ENCODE measurements around the gene CGB3.
A peak's percentile ranks its signal among the peaks of the same experiment; 100 is the strongest.

Gene CGB3

DNA sequence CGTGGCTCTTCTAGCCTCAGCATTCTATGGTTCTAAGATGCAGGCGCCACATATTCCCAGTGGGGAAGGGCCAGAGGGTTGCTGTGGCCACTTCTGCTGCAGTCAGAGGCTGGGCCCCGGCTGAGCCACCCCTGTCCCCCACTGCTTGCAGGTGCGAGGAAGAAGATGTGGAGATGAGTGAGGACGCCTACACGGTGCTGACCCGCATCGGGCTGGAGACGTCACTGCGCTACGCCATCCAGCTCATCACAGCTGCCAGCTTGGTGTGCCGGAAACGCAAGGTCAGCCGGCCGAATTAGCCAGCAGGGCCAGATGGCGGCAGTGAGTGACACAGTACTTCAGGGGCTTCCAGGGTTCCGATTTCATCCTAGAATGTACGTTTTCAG lies 9.3 kb downstream of the CGB3 start:
- DNase-seq, result no peak

DNA sequence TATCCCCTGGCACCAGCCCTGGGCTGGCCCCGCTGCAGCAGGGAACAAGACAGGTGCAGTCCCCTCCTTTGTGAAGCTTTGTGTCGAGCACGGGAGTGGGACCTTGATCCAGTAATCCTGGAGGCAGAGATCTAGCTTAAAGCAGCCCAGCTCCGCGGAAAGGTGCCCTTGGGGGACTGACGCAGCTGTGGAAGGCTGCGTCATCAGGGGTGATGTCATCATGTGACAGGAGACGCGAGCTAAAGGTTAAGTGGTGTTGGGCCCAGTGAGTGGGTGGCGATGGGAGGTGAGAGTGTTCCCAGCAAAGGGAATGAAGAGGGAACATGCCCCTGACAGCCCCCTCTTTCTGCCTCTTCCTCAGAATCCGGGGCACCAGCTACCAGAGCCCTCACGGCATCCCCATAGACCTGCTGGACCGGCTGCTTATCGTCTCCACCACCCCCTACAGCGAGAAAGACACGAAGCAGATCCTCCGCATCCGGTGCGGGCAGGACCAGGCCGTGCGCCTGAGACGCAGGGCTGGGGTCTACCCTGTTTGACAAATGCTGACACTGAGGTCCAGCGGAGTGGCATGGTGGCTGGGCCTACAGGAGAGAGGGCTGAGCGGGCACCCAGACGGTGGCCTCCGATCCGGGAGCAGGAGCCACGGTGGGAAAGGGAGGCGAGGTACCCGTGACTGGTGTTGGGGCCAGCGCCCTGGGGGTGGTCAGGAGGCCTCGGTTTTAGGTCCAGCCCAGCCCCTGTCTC lies 9.8 kb downstream of the CGB3 start:
- no peak for DNase-seq

DNA sequence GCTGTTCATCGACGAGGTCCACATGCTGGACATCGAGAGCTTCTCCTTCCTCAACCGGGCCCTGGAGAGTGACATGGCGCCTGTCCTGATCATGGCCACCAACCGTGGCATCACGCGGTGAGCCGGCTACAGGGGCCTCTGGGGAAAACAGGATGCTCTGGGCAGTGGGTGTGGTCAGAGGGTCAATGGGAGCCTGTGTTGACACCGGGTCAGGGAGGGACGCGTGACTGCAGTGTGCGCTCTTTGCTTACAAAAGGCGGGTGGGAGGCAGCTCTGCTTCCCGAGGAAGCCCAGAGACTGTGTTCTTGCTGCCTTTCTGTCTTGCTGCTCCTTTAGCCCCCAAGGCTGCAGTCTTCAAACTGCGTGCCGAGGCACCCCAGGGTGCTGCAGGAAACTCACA lies 12.9 kb downstream of the CGB3 start:
- DNase-seq, result no peak

DNA sequence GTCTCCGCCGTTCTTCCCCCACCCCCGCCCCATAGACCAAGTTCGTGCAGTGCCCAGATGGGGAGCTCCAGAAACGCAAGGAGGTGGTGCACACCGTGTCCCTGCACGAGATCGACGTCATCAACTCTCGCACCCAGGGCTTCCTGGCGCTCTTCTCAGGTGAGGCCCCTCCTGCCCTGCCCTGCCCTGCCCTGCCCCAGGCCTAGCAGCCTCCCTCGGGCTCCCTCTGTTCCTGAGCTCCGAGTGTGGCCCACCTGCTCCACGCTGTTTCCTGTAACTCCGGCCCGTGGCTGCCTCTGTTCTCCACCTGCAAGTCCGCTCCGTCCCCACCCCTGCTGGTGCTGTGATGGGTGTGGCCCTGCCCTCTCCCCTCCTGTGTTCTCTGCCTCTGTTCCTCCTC lies 13.7 kb downstream of the CGB3 start:
- DNase-seq, result no peak

DNA sequence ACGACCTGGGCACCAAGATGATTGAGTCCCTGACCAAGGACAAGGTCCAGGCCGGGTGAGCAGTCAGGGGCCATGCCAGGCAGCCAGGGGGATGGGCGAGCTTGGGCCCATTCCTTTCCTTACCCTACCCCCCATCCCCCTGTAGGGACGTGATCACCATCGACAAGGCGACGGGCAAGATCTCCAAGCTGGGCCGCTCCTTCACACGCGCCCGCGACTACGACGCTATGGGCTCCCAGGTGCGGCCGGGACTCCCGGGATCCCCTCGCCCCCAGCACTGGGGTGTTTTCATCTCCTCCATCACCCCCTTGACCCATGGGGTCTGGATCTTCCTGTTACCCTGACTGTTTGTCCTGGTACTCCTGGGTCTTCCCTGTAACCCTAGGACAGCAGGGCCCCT lies 14.3 kb downstream of the CGB3 start:
- no peak for DNase-seq

DNA sequence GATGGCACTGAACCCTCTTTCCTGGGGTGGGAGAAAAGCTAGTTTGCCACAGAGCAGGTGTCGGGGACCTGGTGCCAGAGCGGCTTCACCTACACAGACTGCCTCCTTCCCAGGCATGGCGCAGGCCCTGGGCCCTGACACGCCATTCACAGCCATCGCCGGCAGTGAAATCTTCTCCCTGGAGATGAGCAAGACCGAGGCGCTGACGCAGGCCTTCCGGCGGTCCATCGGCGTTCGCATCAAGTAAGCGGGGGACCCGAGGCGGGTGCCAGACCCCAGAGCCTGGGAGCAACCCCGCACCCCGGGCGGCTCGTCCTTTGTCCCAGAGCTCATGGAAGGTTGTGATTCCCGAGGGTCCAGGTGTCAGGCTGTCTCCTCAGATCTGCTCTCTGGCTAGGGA lies 17.2 kb downstream of the CGB3 start:
- no peak for DNase-seq

DNA sequence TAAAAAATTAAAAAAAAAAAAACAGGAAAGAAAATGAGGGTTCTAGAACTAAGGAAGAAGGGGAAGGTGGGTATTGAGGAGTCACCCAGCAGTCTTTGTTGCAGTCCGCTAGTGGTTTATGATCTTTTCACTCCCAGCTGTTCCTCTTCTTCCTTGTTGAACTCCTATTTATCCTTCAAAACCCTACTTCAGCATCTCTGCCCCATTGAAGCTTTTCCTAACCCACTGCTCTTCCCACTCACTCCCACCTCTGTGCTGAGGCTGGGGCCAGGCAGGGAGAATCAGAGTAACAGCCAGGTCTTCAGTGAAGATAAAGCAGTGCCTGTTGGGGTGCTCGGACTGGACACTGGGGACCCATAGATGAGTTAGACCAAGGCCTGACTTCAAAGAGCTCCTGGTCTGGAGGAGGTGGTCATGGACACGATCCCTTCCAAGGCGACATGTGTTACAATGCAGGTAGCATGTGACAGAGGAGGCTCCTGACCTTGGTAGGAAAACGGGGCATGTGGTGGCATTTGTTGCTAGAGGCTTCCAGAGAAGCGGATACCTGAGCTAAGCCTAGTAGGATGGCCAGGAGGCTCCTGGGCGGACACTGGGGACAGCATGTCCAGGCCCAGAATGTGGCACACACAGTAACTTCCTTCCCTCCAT lies 19.0 kb downstream of the CGB3 start:
- DNase-seq, result no peak

DNA sequence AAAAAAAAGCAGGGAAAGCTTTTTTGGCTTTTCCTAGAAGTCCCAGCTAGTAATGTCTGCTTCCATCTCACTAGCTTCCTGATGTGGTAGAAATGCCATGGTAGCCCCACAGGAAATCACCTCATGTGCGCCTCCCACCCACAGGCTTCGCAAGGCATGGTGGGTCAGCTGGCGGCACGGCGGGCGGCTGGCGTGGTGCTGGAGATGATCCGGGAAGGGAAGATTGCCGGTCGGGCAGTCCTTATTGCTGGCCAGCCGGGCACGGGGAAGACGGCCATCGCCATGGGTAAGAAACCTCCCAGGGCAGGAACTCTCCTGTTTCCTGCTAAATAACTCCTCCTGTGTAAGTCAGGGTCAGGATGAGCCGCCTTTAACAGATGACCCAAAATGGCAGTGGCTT lies 20.0 kb downstream of the CGB3 start:
- DNase-seq, result no peak

DNA sequence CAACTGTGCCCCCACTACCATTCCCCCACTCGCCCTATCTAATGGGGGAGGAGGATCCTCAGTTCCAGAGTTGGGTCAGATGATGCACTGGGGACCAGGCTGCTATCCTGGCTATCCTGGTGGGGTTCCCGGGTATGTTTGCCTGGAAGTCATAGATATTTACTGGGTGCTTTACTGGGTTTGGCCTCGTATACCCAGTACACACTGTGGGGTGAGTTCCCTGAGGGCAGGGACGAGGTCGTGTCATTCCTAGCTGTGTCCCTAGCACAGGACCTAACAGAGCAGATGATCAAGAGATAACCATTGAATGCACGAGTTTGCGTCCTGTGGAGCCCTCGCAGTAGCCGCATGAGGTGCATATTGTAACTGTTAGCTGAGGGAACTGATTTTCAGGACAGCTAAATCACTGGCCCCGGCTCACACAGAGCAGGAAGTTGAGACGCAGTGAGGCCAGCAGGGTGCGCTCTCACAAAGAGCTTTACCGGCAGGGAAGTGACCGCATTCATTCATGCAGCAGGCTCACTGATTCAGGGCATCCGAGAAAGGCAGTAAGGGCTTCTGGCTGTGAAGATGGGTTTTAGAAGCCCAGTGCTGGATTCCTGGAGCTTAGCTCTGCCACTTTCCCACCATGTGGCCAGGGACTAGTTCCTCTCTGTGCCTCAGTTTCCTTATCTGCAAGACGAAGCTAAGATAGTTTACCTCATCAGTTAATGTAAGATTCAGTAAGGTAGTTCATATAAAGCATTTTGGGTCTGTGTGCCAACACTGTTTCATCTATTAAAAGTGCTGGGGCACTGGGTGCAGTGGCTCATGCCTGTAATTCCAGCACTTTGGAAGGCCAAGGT lies 24.4 kb downstream of the CGB3 start:
- no peak for DNase-seq

DNA sequence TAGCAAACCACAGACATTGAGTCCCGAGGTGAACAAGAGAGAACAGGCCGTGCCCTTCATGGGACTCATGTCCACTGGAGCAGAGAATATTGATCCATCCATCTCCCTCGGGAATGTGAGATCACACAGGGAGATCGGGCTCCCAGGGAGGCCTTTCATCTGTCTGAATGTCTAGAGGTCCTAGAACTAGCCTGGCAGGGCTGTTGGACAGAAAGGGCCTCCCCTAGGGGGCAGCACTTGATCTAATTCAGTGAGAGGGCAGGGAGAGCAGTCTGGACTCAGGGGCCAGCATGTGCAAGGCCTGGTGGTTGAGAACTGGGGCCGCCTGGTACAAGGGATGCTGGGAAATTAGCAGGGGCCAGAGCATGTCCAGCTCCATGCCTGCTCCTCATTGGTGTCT lies 26.2 kb downstream of the CGB3 start:
- DNase-seq, result no peak

DNA sequence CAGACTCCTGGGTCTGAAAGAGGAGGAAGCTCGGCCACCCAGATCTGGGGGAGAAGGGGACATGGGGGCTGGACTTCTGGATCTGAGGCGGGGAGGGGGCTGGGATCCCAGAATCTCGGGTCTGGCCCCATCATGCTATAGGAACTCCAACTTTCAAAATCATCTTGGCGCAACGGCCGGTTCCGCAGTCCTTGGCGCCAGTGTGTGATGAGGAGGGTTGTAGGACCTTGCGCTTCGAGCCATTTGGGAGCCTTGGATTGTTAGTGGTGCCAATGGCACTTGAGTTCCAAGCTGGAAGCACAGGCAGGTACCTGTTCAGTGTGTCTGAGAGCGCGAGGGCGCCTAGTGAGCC lies 30.1 kb downstream of the CGB3 start:
- DNase-seq, result no peak

DNA sequence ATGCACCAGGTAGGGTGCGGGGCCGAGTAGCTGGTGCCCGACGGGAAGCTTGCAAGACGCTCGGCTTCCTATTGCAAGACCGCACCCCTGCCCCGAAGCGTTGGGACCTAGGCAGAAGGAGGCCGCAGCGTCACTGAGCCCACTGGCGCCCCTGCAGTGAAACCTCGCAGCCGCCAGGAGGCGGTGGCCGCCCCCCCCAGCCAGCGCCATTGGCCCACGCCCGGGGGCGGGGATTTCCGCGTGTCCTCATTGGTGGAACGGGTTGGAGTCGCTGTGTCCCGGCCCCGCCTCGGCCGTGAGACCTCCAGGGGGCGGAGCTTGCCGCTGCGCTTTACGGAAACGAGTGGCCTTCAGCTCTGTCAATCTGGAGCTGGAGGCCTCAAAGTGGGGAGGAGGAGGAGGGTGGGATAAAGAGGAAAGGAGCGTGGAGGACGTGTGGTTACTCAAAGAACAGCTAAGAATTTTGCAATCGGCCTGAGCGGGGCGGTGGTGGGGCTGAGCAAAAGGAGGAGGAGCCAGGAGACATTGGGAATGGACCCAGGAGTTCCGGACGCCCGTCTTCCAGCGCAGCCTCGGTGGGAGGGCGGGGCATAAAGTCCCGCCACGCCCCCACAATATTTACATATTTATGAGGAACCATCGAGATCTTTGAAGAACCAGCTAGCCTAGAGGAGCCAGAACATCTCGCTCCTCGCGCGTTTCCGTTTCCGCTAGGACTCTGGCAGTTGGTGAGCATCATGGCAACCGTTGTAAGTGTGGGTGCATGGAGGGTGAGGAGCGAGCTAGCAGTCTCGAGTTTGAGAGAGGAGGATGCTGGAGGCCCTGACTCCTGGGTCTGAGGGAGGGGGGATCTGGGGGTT lies 30.7 kb downstream of the CGB3 start, which contains the start of the genes GYS1 and RUVBL2:
TSS of gene GYS1 (minus strand) at position 135 of the 860 bp plus-strand sequence. CDS start 197 bp downstream, outside the sequence.
TSS of gene RUVBL2 (plus strand) at position 713 of the 860 bp plus-strand sequence. CDS start at position 738, 25 bp downstream.
- DNase-seq, result peak; percentile 99

DNA sequence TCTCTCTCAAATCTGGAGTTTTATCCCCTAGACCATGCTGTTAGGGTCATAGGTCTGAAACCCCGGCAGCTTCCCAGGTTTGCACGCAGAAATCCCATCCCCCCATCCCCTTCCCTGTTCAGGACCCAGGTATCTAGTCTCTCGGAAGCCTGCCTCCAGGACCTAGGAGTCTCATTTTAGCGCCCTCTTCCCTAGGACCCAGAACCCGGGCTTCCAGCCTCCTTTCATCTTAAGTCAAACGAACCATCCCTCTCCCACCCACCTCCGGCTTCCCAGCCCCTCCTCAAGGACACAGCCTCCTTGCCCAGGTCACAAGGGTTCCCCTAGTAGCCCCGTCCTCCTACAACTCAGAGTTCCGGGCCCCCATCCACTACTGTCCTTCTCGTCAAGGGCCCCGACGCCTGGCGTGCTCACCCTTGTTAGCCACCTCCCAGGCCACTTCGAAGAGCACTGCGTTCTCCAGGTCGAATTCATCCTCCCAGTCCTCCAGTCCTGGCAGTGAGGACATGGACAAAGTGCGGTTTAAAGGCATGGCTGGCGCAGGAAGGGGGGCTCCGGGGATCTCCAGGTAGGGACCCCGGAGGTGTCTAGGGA lies 31.5 kb downstream of the CGB3 start:
- DNase-seq, result no peak

DNA sequence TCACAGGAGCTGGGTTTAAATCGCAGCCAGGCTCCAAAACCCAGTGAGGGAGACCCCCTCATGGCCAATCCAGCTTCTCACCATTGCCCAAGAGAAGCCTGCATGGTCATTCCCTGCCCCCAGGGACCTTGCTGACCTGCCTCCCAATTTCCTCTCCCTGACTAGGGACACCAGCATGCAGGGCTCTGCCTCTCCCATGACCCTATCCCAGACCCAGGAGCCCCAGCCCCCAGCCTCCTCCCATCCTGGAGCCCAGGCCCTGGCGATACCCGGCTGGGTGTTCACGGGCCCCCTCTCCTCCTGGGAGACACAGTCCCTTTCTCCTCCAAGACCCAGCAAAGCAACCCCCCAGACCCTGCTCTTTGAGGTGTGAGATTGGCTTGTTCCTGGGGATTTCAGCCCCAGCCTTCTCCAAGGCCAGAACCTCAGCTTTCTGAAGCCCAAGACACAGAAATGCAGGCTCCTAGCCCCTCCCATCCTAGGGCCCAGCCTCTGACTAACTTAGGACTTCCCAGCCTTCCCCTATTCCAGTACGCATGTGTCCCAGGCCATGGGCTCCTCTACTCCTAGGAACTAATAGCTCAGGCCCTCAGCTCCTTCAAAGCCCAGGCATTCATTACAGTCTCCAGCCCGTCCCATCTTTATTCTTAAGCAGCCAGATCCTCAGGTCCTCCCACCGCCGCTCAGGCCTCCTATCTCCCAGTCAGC lies 32.1 kb downstream of the CGB3 start:
- DNase-seq, result no peak

DNA sequence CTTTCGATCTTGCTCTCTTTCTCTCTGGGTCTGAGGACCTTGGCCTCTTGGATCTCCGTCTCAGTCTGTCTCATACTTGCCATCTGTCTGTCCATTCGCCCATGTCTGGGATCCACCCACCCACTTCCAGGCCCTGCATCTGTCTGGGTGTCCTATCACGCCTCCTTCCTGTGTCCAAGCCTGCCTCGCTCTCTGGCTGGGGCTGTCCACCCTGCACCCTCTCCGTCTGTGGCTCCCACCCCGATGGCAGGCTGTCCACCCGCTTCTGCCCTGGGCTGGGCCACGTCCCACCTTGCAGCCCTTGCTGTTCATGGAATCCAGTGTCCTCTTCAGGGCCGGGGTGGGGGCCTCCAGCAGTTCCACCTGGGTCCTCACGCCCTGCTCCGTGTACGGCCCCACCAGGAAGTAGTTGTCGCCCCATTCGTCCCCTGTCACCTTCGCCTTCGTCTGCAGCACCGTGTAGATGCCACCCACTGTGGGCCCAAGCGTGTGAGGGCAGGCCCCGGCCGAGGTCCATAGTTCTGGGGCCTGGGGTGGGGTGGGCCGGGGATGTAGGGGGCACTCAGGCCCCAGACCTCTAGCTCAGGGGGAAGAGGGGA lies 33.0 kb downstream of the CGB3 start:
- no peak for DNase-seq

DNA sequence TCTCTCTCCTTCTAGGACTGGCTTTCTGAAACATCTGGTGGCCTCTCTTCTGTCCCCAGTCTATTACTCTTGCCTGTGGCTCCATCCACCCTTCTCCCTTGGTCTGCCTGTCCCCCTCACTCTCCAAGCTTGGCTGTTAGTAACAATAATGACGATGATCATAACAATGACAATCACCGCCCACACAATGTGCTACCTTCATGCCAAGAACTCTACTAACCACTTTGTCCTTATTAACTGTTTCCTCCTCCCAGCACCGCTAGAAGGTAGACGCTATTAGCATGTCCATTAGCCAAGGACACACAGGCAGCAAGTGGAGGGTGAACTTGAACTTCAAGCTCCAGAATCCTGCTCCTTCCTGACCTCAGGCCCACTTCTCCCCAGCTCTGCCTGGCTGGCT lies 33.7 kb downstream of the CGB3 start:
- no peak for DNase-seq

DNA sequence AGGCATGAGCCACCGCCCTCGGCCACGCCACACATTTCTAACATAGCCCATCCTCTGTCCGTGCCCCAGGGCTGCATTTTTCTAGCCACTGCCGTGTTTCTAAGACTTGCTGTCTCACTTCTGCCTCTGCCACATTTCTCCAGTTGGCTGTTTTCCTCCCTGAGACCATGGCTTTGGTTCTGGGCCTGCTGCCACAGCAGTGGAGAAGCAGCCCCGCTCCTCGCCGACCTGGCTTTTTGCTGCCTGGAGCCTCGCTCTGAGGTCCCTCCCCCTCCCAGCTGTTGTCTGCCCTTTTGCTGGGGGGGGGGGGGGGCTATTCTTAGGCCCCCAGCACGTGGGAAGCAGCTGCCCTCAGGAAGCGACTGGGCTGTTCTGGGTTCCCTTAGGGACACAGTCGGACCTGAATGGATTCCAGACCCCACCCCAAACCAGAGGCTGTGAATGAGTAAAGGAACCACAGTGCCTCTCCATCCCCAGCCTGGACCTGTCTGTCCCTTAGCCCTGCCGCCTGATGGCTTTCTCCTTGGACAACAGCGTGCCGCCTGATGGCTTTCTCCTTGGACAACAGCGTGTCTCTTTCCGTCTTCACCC lies 34.3 kb downstream of the CGB3 start:
- no peak for DNase-seq

DNA sequence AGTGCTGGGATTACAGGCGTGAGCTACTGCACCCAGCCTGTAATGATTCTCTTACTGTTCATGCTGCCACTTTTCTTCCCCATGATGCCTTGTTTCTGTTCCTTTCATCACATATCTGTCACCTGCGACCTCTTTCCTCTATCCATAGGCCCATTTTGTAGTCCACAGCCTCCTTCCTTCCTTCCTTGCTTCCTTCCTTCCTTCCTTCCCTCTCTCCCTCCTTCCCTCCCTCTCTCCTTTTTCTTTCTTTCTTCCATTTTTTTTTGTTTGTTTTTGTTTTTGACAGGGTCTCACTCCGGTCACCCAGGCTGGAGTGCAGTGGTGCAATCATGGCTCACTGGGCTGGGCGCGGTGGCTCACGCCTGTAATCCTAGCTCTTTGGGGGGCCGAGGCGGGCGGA lies 35.3 kb downstream of the CGB3 start:
- DNase-seq, result no peak

DNA sequence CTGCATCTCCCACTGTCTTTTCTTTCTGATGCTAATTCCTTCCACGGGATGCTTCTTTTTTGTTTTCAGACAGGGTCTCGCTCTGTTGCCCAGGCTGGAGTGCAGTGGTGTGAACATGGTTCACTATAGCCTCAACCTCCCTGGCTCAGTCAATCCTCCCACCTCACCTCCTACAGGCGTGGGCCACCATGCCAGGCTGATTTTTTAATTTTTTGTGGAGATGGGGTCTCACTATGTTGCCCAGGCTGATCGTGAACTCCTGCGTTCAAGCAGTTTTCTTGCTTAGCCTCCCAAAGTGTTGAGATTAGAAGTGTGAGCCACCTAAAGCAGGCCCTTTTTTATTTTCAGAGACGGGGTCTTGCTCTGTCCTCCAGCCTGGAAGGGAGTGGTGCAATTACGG lies 35.8 kb downstream of the CGB3 start:
- DNase-seq, result no peak

DNA sequence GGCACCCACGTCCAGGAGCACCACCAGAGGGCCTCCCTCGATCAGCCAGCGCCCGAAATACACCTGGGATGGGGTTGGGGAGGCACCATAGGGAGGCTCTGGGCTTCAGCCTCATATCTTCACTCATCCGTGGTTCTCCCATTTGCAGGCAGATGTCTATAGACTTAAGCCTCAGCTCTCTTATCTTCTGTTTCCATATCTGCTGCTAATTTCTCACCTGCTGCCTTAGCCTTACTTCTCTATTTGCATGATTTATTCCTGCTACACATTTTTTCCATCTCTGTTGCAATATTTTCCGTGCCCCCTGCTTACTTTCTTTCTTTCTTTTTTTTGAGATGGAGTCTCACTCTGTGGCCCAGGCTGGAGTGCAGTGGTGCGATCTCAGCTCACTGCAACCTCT lies 36.8 kb downstream of the CGB3 start:
- no peak for DNase-seq

DNA sequence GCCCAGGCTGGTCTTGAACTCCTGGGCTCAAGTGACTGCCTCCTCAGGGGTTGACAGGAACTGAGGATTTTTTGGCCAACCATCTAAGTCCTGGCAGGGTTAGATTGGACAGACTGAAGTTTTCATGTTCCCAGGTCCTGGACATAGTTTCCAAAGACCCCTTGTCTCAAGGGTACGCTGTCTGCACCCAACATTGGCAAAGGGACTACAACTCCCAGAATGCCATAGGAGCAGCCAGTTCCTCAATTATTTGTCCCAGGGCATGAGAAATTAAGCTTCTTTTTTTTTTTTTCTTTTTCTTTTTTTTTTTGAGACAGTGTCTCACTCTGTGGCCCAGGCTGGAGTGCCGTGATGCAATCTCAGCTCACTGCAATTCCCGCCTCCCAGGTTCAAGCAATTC lies 37.9 kb downstream of the CGB3 start:
- DNase-seq, result no peak
